Spleen (tissue), 11 donors: ENCODE results near the gene PSMD12. TPM values are rescaled to one million over a fixed set of nuclear protein-coding genes. Genes with fewer than 3 reads are reported as not detected.

Experiments
- DNase-seq: peaks from one replicate; pipeline ENCODE4 v3.0.0-alpha.2; 2020
- H3K27ac ChIP-seq, 8 donors: fragments of 200-600 bp; sonication (generic) in 7 of 8; 1 replicate in 4 of 8; 2 replicates in 4 of 8; pipeline versions ENCODE4 v1.5.0 to v1.8.0; 2016 to 2021; ENCODE audit warnings: inconsistent platforms in 4 of 8, mild to moderate bottlenecking in 4 of 8, moderate library complexity in 1 of 8
- H3K27me3 ChIP-seq, 7 donors: fragments of 200-600 bp; sonication (generic) in 6 of 7; replicated peaks in 1 of 7; 1 replicate in 4 of 7; 2 replicates in 3 of 7; pipeline versions ENCODE4 v1.5.0 to v1.8.0; 2016 to 2021; ENCODE audit warnings: inconsistent platforms in 3 of 7, mild to moderate bottlenecking in 1 of 7
- H3K36me3 ChIP-seq, 6 donors: fragments of 200-600 bp; sonication (generic) in 5 of 6; 1 replicate in 4 of 6; 2 replicates in 2 of 6; pipeline versions ENCODE4 v1.5.0 to v1.8.0; 2016 to 2021; ENCODE audit warnings: inconsistent platforms in 2 of 6
- H3K4me1 ChIP-seq, 6 donors: fragments of 200-600 bp; sonication (generic) in 5 of 6; 1 replicate in 3 of 6; 2 replicates in 3 of 6; pipeline versions ENCODE4 v1.5.0 to v1.8.0; 2016 to 2021; ENCODE audit warnings: inconsistent platforms in 3 of 6
- H3K4me3 ChIP-seq, 8 donors: fragments of 200-600 bp; sonication (generic) in 7 of 8; 1 replicate in 4 of 8; 2 replicates in 4 of 8; pipeline versions ENCODE4 v1.5.0 to v1.8.0; 2016 to 2021; ENCODE audit warnings: inconsistent platforms in 4 of 8, mild to moderate bottlenecking in 4 of 8, moderate library complexity in 2 of 8
- H3K9me3 ChIP-seq, 8 donors: fragments of 200-600 bp; sonication (generic) in 7 of 8; 1 replicate in 4 of 8; 2 replicates in 4 of 8; pipeline versions ENCODE4 v1.5.0 to v1.8.0; 2016 to 2021; ENCODE audit warnings: inconsistent platforms in 4 of 8
- POLR2A ChIP-seq, 3 donors: fragments of 450-650 bp; IDR thresholded peaks; one replicate each; pipeline ENCODE4 v1.5.1; 2017; ENCODE audit warnings: antibody characterized with exemption in 3 of 3, mild to moderate bottlenecking in 1 of 3
- POLR2AphosphoS5 ChIP-seq, 3 donors: sonication (generic); formaldehyde crosslinking; IDR thresholded peaks; one replicate each; pipeline ENCODE4 v1.5.1; 2017; ENCODE audit warnings: antibody characterized with exemption in 3 of 3
- WGBS, 5 donors: extraction: QIAGEN DNeasy Blood & Tissue Kit in 3 of 5; methylation state at CpG; one replicate each; pipeline versions ENCODE4 v1.1.5 to v1.1.7; 2013 to 2018; 5-methylcytosine and 5-hydroxymethylcytosine counted together
- intact Hi-C: fragments of 100-400 bp; cut with DNase I; formaldehyde crosslinking; loops from one replicate; pipeline ENCODE4 v1.15.0; 2023; ENCODE audit warnings: low total_unique reads
- polyA plus RNA-seq, 3 donors: library from polyadenylated mRNA; stranded (reverse); fragments of 200-250 nt; gene quantifications; one replicate each; pipeline ENCODE4 v1.2.1, GENCODE V29; 2013
- total RNA-seq, 7 donors: library from RNA; depleted of rRNA in 3 of 7; stranded (reverse); fragments of >200 nt in 3 of 7; fragmentation: NEBNext Ultra II Directional in 4 of 7; extraction: Animal tissue kit (Norgen Biotek cat#: 25700) in 4 of 7; gene quantifications; one replicate each; pipeline versions ENCODE4 v1.1.0 to v1.2.1, GENCODE V29; 2016 to 2021
- TF ChIP-seq, protein P1 (sequence below), 11 experiments: fragments of 200-600 bp in 7 of 11; fragments of 450-650 bp in 4 of 11; sonication (generic) in 4 of 11; IDR thresholded peaks in 8 of 11; conservative IDR thresholded peaks in 3 of 11; 1 replicate in 7 of 11; 2 replicates in 4 of 11; pipeline versions ENCODE4 v1.4.0 to v1.8.0; 2016 to 2021; ENCODE audit warnings: antibody characterized with exemption in 11 of 11, inconsistent platforms in 4 of 11, mild to moderate bottlenecking in 1 of 11
- donor health status: healthy with polysubstance abuse.
- donor health status: DM: no; HTN: no; CAD: no; lungs with moderate emphysema.
- donor health status: DM: no; HTN: no; CAD: no.
- donor health status: Bipolar disorder and iron deficiency.
- donor health status: healthy.
- donor health status: DM: no; HTN: no; CAD: no.
- donor health status: DM: yes; HTN: yes; CAD: no.

PSMD12 gene
- total and polyA plus RNA-seq, 10 donors, result 13.8 to 46.4 (median 28.9) TPM

GRCh38 chr17:67414130-67414529, 47.8 kb upstream of the PSMD12 start:
- Histone ChIP-seq H3K4me3 (no peak overlapping the region), H3K27ac (no peak overlapping the region), H3K9me3 (peaks cover 0 to 12% (median 6%) of the 10 kb centered on the region in 8 donors), H3K36me3 (no peaks in the 10 kb centered on the region), H3K4me1 (peaks cover 0 to 36% (median 4%) of the 10 kb centered on the region in 6 donors), H3K27me3 (no peaks in the 10 kb centered on the region)
- WGBS, 5 donors, result 92 to 100% (median 95%) methylated on average over 1 of the region's 1 CpG
- TF ChIP-seq POLR2A (IDR thresholded peaks at IDR 0.05) (no peak), POLR2AphosphoS5 (IDR thresholded peaks at IDR 0.05) (no peak)
- TF ChIP-seq, protein P1, sequence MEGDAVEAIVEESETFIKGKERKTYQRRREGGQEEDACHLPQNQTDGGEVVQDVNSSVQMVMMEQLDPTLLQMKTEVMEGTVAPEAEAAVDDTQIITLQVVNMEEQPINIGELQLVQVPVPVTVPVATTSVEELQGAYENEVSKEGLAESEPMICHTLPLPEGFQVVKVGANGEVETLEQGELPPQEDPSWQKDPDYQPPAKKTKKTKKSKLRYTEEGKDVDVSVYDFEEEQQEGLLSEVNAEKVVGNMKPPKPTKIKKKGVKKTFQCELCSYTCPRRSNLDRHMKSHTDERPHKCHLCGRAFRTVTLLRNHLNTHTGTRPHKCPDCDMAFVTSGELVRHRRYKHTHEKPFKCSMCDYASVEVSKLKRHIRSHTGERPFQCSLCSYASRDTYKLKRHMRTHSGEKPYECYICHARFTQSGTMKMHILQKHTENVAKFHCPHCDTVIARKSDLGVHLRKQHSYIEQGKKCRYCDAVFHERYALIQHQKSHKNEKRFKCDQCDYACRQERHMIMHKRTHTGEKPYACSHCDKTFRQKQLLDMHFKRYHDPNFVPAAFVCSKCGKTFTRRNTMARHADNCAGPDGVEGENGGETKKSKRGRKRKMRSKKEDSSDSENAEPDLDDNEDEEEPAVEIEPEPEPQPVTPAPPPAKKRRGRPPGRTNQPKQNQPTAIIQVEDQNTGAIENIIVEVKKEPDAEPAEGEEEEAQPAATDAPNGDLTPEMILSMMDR (IDR thresholded peaks at IDR 0.05 in 8 of 11, conservative IDR thresholded peaks at IDR 0.05 in 3 of 11), result no peak
- intact Hi-C loops, result no loop called here
- DNase-seq, result no peak

DNA sequence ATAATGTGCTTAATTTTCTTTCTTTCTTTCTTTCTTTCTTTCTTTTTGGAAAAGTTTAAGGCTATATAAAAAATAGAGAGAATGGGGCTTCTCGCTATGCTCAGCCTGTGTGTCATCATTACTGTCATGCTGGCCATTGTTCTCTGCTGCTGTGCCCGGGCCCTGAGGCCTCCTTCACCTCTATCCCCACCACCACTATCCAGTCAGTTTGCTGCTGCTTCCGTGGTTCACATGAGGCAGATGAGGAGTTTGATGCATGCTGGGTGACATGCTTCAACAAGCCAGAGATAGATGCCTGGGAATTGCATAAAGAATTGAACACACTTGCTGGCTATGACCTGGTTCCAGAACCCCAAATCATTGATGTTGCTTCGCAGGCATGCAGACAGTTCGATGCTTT, 47.0 kb upstream of the PSMD12 start:
- Histone ChIP-seq H3K9me3 (peaks cover 0 to 12% (median 6%) of the 10 kb centered on the region in 8 donors), H3K27ac (no peak overlapping the region), H3K27me3 (no peaks in the 10 kb centered on the region), H3K4me1 (peaks cover 0 to 32% (median 4%) of the 10 kb centered on the region in 6 donors), H3K36me3 (no peaks in the 10 kb centered on the region), H3K4me3 (no peak overlapping the region)
- DNase-seq, result no peak
- intact Hi-C loops, result no loop called here
- TF ChIP-seq POLR2A (IDR thresholded peaks at IDR 0.05) (no peak), POLR2AphosphoS5 (IDR thresholded peaks at IDR 0.05) (no peak)
- TF ChIP-seq, protein P1 (IDR thresholded peaks at IDR 0.05 in 8 of 11, conservative IDR thresholded peaks at IDR 0.05 in 3 of 11), result no peak
- 90 to 94% (median 91%) methylated on average over 5 of the region's 5 CpGs for WGBS, 5 donors

GRCh38 chr17:67412941-67413340, 46.6 kb upstream of the PSMD12 start:
- Histone ChIP-seq H3K9me3 (peaks cover 0 to 12% (median 6%) of the 10 kb centered on the region in 8 donors), H3K27ac (no peak overlapping the region), H3K36me3 (no peaks in the 10 kb centered on the region), H3K4me3 (no peak overlapping the region), H3K27me3 (no peaks in the 10 kb centered on the region), H3K4me1 (peaks cover 0 to 37% (median 4%) of the 10 kb centered on the region in 6 donors)
- no peak for DNase-seq
- WGBS, 5 donors, result 69 to 83% (median 73%) methylated on average over 2 of the region's 2 CpGs
- TF ChIP-seq POLR2AphosphoS5 (IDR thresholded peaks at IDR 0.05) (no peak), POLR2A (IDR thresholded peaks at IDR 0.05) (no peak)
- TF ChIP-seq, protein P1 (IDR thresholded peaks at IDR 0.05 in 8 of 11, conservative IDR thresholded peaks at IDR 0.05 in 3 of 11), result no peak
- intact Hi-C loops, result no loop called here

GRCh38 chr17:67412032-67412431, 45.7 kb upstream of the PSMD12 start:
- Histone ChIP-seq H3K27me3 (no peaks in the 10 kb centered on the region), H3K4me3 (no peak overlapping the region), H3K4me1 (peaks cover 0 to 41% (median 4%) of the 10 kb centered on the region in 6 donors), H3K27ac (peak overlapping the region in 1 of 8 donors; percentile 3), H3K36me3 (no peaks in the 10 kb centered on the region), H3K9me3 (peaks cover 0 to 12% (median 6%) of the 10 kb centered on the region in 8 donors)
- intact Hi-C loops, result no loop called here
- TF ChIP-seq, protein P1 (IDR thresholded peaks at IDR 0.05 in 8 of 11, conservative IDR thresholded peaks at IDR 0.05 in 3 of 11), result no peak
- no peak for TF ChIP-seq POLR2AphosphoS5 (IDR thresholded peaks at IDR 0.05)
- TF ChIP-seq POLR2A (IDR thresholded peaks at IDR 0.05), result no peak
- DNase-seq, result no peak
- WGBS, 5 donors, result 73 to 86% (median 80%) methylated on average over 4 of the region's 4 CpGs
